Body of pancreas (tissue), 4 donors: ENCODE results near the gene CYTH1. TPM values are rescaled to one million over a fixed set of nuclear protein-coding genes. Genes with fewer than 3 reads are reported as not detected.

Source experiments
- ATAC-seq: fragments of 150-250 bp; one replicate; pipeline ENCODE4 v1.9.1; 2016
- DNase-seq, 4 donors: peaks; one replicate each; pipeline ENCODE4 v3.0.0-alpha.2; 2019
- H3K27ac ChIP-seq, 4 donors: fragments of 200-600 bp; sonication (generic); 1 replicate in 3 of 4; 2 replicates in 1 of 4; pipeline versions ENCODE4 v1.5.1 to v1.6.1; 2016 to 2019; ENCODE audit warnings: mild to moderate bottlenecking in 1 of 4, mixed read lengths in 1 of 4, moderate library complexity in 1 of 4
- H3K27me3 ChIP-seq, 2 donors: fragments of 200-600 bp; sonication (generic); one replicate each; pipeline ENCODE4 v1.6.0; 2016; ENCODE audit warnings: mild to moderate bottlenecking in 1 of 2
- H3K36me3 ChIP-seq, 2 donors: fragments of 200-600 bp; sonication (generic); replicated peaks in 1 of 2; 2 replicates each; pipeline ENCODE4 v1.5.1; 2016; ENCODE audit warnings: low read depth in 2 of 2; ENCODE audit not compliant: insufficient read depth in 1 of 2
- H3K4me1 ChIP-seq: fragments of 200-600 bp; sonication (generic); one replicate; pipeline ENCODE4 v1.6.0; 2016
- H3K4me3 ChIP-seq, 2 donors: fragments of 200-600 bp; sonication (generic); 1 replicate in 1 of 2; 2 replicates in 1 of 2; pipeline ENCODE4 v1.5.1; 2016 to 2019
- H3K9me3 ChIP-seq, 3 donors: fragments of 200-600 bp; sonication (generic); 1 replicate in 2 of 3; 2 replicates in 1 of 3; pipeline ENCODE4 v1.5.1; 2016
- CTCF ChIP-seq, 7 experiments: fragments of 450-650 bp in 4 of 7; fragments of 200-600 bp in 3 of 7; sonication (generic) in 3 of 7; IDR thresholded peaks; one replicate each; pipeline ENCODE4 v1.5.1; 2016 to 2019; ENCODE audit warnings: antibody characterized with exemption in 7 of 7
- POLR2A ChIP-seq, 3 donors: fragments of 450-650 bp; IDR thresholded peaks; one replicate each; pipeline ENCODE4 v1.6.1; 2016; ENCODE audit warnings: antibody characterized with exemption in 3 of 3, mild to moderate bottlenecking in 2 of 3
- WGBS, 2 donors: methylation state at CpG; one replicate each; pipeline ENCODE4 v1.1.5; 2017; 5-methylcytosine and 5-hydroxymethylcytosine counted together
- intact Hi-C: fragments of 100-400 bp; cut with DNase I; formaldehyde crosslinking; loops from one replicate; pipeline ENCODE4 v1.15.1; 2023
- total RNA-seq, 2 donors: library from RNA; depleted of rRNA; stranded (reverse); fragments of >200 nt; gene quantifications; one replicate each; pipeline ENCODE4 v1.1.0, GENCODE V29; 2016

The CYTH1 gene
- total RNA-seq, 2 donors from 2014 or later, result 32.2 to 60.6 TPM

- peak; percentile 84 for ATAC-seq
- no peaks in the 10 kb centered on the region for H3K36me3 ChIP-seq
- no peaks in the 10 kb centered on the region for H3K27me3 ChIP-seq
- H3K27ac ChIP-seq, result peak overlapping the region; percentile 6 to 70 (median 60)
- H3K4me3 ChIP-seq, result no peak overlapping the region
- 10 to 13% methylated on average over 6 of the region's 6 CpGs for WGBS, 2 donors
- no peaks in the 10 kb centered on the region for H3K9me3 ChIP-seq
- no peak for TF ChIP-seq CTCF (IDR thresholded peaks at IDR 0.05)
- TF ChIP-seq POLR2A (IDR thresholded peaks at IDR 0.05), result no peak
- H3K4me1 ChIP-seq, result peaks cover 59% of the 10 kb centered on the region
- DNase-seq, result peak; percentile 50 to 68 (median 58)
- intact Hi-C loops, result no loop called here
Observed at GRCh38 chr17:78748048-78748729, 33.9 kb downstream of the CYTH1 start.

- no peaks in the 10 kb centered on the region for H3K36me3 ChIP-seq
- no peak for TF ChIP-seq CTCF (IDR thresholded peaks at IDR 0.05)
- TF ChIP-seq POLR2A (IDR thresholded peaks at IDR 0.05), result no peak
- no peak overlapping the region for H3K4me3 ChIP-seq
- WGBS, 2 donors, result 56 to 72% methylated on average over 2 of the region's 2 CpGs
- no peaks in the 10 kb centered on the region for H3K9me3 ChIP-seq
- intact Hi-C loops, result no loop called here
- DNase-seq (no peak), ATAC-seq (no peak)
- H3K27me3 ChIP-seq, result no peaks in the 10 kb centered on the region
- peaks cover 52% of the 10 kb centered on the region for H3K4me1 ChIP-seq
- H3K27ac ChIP-seq, result peak overlapping the region; percentile 48 to 70 (median 60)
Observed at GRCh38 chr17:78747488-78747887, 34.6 kb downstream of the CYTH1 start.

GRCh38 chr17:78746949-78747269, 35.2 kb downstream of the CYTH1 start:
- DNase-seq (no peak), ATAC-seq (peak; percentile 47)
- intact Hi-C loops, result no loop called here
- Histone ChIP-seq H3K36me3 (no peaks in the 10 kb centered on the region), H3K4me3 (no peak overlapping the region), H3K9me3 (no peaks in the 10 kb centered on the region), H3K4me1 (peaks cover 50% of the 10 kb centered on the region), H3K27ac (peak overlapping the region; percentile 48 to 70 (median 60)), H3K27me3 (no peaks in the 10 kb centered on the region)
- WGBS, 2 donors, result 19 to 27% methylated on average over 2 of the region's 2 CpGs
- TF ChIP-seq POLR2A (IDR thresholded peaks at IDR 0.05) (no peak), CTCF (IDR thresholded peaks at IDR 0.05) (no peak)

GRCh38 chr17:78746263-78746948, 35.7 kb downstream of the CYTH1 start:
- H3K27ac ChIP-seq, result peak overlapping the region in 1 of 4 donors; percentile 70
- peaks cover 50% of the 10 kb centered on the region for H3K4me1 ChIP-seq
- 63 to 70% methylated on average over 12 of the region's 12 CpGs for WGBS, 2 donors
- no peaks in the 10 kb centered on the region for H3K36me3 ChIP-seq
- ATAC-seq (no peak), DNase-seq (no peak)
- no peak overlapping the region for H3K4me3 ChIP-seq
- intact Hi-C loops, result no loop called here
- no peaks in the 10 kb centered on the region for H3K9me3 ChIP-seq
- TF ChIP-seq POLR2A (IDR thresholded peaks at IDR 0.05), result no peak
- no peak for TF ChIP-seq CTCF (IDR thresholded peaks at IDR 0.05)
- no peaks in the 10 kb centered on the region for H3K27me3 ChIP-seq
